ENCODE measurements around the gene PDLIM4. TPM values are rescaled to one million over a fixed set of nuclear protein-coding genes. Genes with fewer than 3 reads are reported as not detected.

Gene PDLIM4
- total RNA-seq, 2 donors from 2014 or later, result 13.4 to 96.7 TPM

DNA sequence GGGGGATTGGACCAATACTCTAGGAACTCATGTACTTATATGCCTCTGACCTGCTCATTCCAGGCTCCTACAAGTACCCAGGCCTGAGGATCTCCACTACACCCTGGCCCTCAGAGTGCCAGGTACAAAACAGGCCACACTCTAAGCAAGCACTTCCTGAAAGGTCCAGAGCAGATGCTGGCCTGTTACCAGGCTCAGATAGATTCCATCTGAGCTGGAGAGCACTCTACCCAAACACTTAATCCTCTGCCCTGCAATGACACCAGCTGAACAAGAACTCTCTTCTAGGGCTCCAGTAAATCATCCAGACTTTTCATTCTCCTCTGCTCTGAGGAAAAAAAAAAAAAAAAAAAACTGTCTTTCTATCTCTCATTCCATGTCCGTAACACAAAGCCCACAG lies 32.8 kb upstream of the PDLIM4 start:
- no peak overlapping the region for H3K4me3 ChIP-seq
- TF ChIP-seq, protein P1, sequence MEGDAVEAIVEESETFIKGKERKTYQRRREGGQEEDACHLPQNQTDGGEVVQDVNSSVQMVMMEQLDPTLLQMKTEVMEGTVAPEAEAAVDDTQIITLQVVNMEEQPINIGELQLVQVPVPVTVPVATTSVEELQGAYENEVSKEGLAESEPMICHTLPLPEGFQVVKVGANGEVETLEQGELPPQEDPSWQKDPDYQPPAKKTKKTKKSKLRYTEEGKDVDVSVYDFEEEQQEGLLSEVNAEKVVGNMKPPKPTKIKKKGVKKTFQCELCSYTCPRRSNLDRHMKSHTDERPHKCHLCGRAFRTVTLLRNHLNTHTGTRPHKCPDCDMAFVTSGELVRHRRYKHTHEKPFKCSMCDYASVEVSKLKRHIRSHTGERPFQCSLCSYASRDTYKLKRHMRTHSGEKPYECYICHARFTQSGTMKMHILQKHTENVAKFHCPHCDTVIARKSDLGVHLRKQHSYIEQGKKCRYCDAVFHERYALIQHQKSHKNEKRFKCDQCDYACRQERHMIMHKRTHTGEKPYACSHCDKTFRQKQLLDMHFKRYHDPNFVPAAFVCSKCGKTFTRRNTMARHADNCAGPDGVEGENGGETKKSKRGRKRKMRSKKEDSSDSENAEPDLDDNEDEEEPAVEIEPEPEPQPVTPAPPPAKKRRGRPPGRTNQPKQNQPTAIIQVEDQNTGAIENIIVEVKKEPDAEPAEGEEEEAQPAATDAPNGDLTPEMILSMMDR (IDR thresholded peaks at IDR 0.05), result no peak
- no peaks in the 10 kb centered on the region for H3K9me3 ChIP-seq
- peak overlapping the region; percentile 91 to 98 for H3K27ac ChIP-seq
- no peak for DNase-seq (ENCODE audit: low spot score)
- H3K36me3 ChIP-seq, result no peaks in the 10 kb centered on the region
- H3K4me1 ChIP-seq, result peaks cover 0 to 84% of the 10 kb centered on the region in 2 donors
- H3K27me3 ChIP-seq, result no peaks in the 10 kb centered on the region

DNA sequence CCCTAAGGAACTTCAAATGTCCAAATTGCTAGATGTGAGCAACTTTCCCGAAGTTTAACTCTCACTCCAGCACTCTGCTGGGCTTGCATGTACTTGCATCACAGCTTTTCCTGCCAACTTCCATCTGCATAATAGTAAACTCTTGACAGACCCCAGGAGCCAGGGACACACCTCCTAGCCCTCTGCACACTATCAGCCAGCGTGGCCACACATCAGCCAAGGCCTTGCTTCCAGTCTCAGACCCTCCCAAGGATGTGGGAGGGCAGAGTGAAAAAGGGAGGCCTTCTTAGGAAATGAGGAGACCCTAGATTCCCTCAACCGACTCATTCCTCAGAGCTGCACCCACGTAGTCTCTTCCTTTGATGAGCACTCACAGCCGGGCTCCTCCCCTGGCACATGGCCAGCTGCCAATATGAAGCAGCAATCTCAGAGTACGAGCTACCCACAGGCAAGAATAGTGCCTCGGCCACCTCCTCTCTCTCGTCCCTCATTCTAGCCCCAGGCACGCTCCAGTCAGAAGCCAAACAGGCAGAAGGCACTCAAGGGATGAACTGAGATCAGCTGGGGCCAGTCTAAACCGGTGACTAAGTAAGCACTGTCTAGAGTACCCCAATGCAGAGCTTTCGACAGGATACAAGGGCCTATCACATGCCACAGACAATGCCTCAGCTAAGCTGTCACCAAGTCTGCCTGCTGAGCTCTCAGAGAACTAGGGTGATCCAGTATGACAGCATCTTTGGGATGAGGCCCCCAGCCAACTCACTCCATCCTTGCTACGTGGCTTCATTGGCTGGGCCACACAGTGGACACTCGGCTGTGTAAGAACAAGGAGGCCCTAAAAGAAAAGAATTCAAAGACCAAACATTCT lies 32.1 kb upstream of the PDLIM4 start:
- H3K4me1 ChIP-seq, result peaks cover 0 to 77% of the 10 kb centered on the region in 2 donors

DNA sequence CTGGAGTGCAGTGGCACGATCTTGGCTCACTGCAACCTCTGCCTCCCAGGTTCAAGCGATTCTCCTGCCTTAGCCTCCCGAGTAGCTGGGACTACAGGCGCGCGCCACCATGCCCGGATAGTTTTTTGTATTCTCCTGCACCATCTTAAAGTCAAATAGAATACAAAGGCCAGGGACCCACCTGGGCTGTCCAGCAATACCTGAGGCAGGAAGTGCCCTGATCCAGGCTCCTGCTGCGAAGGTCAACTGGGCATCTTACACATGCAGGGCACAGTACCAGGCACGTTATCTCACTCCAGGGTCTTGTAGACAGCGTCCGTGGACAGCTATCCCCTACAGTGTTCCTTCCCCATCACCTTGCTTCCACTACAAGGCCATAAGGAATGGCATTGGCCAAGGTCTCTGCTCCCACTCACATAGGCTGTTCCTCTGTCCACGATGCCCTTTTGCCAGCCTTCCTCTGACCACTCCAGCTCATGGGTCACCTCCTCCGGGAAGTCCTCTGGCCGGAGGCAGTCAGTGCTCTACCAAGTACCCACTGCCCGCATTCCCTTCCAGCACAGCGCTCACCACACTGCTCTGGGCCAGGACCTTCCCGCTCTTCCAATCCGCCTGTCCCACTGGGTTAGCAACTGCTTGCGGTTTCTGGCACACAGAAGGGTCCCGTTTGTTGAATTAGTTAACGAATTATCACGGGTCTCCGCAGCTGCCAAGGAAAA lies 30.8 kb upstream of the PDLIM4 start:
- TF ChIP-seq, protein P1 (IDR thresholded peaks at IDR 0.05), result no peak
- Histone ChIP-seq H3K27me3 (no peaks in the 10 kb centered on the region), H3K4me1 (peaks cover 0 to 64% of the 10 kb centered on the region in 2 donors), H3K36me3 (no peaks in the 10 kb centered on the region), H3K9me3 (no peaks in the 10 kb centered on the region), H3K4me3 (peak overlapping the region; percentile 77 to 80), H3K27ac (peak overlapping the region; percentile 91 to 98)
- no peak for DNase-seq (ENCODE audit: low spot score)

More for the DNA sequence above, 32.1 kb upstream of the PDLIM4 start:
- TF ChIP-seq, protein P1 (IDR thresholded peaks at IDR 0.05), result no peak
- H3K9me3 ChIP-seq, result no peaks in the 10 kb centered on the region
- peak overlapping the region in 1 of 2 donors; percentile 77 for H3K4me3 ChIP-seq
- H3K27me3 ChIP-seq, result no peaks in the 10 kb centered on the region
- peak; percentile 79 for DNase-seq (ENCODE audit: low spot score)
- peak overlapping the region; percentile 91 to 98 for H3K27ac ChIP-seq
- no peaks in the 10 kb centered on the region for H3K36me3 ChIP-seq

DNA sequence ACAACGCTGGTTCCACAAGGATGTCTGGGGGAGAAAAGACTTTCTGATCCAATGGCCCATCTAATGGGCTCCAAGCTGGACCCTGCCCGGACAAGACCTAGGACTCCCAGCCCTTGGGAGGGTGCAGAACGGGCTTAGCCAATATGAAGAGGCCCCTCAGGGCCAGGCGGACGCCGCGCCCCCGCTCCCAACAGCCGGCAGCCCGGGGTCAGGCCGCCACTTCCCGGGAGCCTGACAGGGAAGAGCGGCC lies 30.3 kb upstream of the PDLIM4 start:
- Histone ChIP-seq H3K4me3 (peak overlapping the region; percentile 77 to 80), H3K4me1 (peaks cover 0 to 59% of the 10 kb centered on the region in 2 donors), H3K36me3 (no peaks in the 10 kb centered on the region), H3K27ac (peak overlapping the region; percentile 91 to 98), H3K27me3 (no peaks in the 10 kb centered on the region), H3K9me3 (no peaks in the 10 kb centered on the region)
- TF ChIP-seq, protein P1 (IDR thresholded peaks at IDR 0.05), result no peak
- DNase-seq (ENCODE audit: low spot score), result no peak

DNA sequence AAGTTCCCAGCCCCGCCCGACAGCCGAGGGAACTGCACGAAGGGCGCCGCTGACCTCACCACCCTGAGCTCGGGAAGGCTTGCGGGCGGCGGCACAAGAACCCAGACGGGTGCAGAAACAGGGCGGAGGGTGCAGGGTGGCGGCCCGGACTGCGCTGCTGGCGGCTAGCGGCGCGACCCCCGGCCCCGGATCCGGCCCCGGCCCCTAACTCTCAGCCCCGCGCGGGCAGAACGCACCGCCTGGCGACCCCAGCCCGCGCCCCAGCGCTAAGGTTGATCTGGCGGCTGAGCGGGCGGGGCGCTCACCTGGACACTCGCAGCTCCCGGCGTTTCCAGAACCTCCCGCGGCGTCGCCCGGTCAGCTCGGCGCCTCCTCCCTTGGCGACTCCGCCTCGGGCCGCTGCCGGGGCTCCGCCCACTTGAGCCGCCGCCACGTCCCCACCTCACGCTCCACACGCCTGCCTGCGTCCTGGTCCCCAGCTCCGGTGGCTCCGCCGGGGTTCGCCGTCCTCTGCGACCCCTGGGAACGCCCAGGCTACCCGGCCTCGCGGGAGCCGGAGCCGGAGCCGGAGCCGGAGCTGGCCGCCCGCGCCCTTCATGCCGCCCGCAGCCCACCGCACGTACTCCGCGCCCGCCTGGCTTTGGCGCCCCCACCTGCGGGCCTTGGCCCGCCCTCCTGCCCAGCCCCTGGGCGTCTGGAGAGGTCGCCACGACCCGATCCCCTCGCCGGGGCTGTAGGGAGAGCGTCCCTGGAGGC lies 29.8 kb upstream of the PDLIM4 start, which contains the start of gene P4HA2:
Gene P4HA2 (minus strand): TSS at position 369 of the 756 bp plus-strand sequence. CDS start 9,227 bp downstream, outside the sequence.
- peaks cover 0 to 54% of the 10 kb centered on the region in 2 donors for H3K4me1 ChIP-seq
- TF ChIP-seq, protein P1 (IDR thresholded peaks at IDR 0.05), result no peak

More for the DNA sequence above, 29.8 kb upstream of the PDLIM4 start, which contains the start of gene P4HA2:
- Histone ChIP-seq H3K9me3 (no peaks in the 10 kb centered on the region), H3K4me3 (peak within 1 kb of the TSS; percentile 77 to 80), H3K36me3 (no peaks in the 10 kb centered on the region), H3K27ac (peak within 1 kb of the TSS; percentile 91 to 98), H3K27me3 (no peaks in the 10 kb centered on the region)
- peak; percentile 85 for DNase-seq (ENCODE audit: low spot score)

Measured in right atrium auricular region (tissue), 2 donors.